Measurements from ENCODE around the gene WWOX.

DNA sequence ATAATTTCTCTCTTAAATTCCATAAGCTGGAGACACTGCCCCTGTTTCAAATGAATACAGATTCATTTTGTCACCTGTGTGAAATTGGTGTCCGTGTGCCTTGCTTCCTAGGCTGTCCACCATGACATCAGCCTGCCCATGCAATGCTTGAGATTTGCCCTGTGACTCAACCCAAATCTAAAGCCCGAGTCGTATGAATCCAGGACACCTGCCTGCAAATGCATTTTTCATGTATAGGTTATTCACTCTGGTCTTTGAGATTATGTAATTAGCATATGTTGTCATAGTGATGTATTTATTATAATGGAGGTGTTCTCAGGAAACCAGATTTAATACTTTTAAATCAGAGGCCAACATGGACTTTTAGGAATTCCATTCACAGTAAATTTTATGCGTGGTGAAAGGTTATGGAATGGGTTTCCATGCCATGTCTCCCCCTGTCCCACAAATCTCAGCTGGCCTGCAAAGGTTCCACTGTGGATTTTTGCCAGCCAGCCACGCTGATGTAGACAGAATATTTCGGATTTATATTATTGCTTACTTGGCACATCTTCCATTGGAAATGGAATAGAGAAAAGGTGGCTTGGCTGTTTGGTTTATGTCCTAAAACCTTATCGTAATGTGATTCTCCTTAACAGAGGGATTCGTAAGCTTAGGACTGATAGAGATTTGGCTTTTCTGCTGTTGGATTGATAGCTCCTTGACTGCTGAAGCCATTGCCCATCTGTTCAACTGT, 551.1 kb downstream of the WWOX start:
- TF ChIP-seq, protein P1, sequence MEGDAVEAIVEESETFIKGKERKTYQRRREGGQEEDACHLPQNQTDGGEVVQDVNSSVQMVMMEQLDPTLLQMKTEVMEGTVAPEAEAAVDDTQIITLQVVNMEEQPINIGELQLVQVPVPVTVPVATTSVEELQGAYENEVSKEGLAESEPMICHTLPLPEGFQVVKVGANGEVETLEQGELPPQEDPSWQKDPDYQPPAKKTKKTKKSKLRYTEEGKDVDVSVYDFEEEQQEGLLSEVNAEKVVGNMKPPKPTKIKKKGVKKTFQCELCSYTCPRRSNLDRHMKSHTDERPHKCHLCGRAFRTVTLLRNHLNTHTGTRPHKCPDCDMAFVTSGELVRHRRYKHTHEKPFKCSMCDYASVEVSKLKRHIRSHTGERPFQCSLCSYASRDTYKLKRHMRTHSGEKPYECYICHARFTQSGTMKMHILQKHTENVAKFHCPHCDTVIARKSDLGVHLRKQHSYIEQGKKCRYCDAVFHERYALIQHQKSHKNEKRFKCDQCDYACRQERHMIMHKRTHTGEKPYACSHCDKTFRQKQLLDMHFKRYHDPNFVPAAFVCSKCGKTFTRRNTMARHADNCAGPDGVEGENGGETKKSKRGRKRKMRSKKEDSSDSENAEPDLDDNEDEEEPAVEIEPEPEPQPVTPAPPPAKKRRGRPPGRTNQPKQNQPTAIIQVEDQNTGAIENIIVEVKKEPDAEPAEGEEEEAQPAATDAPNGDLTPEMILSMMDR (IDR thresholded peaks at IDR 0.05): no peak
- TF ChIP-seq POLR2A (IDR thresholded peaks at IDR 0.05) (no peak), POLR2AphosphoS5 (IDR thresholded peaks at IDR 0.05) (no peak)
